HCT116 (cell line): ENCODE results near the gene UNC5C. TPM values are rescaled to one million over a fixed set of nuclear protein-coding genes. Genes with fewer than 3 reads are reported as not detected.

Experiments
- ATAC-seq: fragments of 200-7000 bp; cut with Tn5 transposase; 2 replicates; pipeline ENCODE4 v1.9.1; 2020; ENCODE audit warnings: mild to moderate bottlenecking, moderate library complexity
- BruUV-seq: library from RNA; stranded (reverse); fragments of 400-500 nt; replicated peaks from 2 replicates; lab custom pipeline; 2021; lab: Mats Ljungman, UMichigan
- CTCF ChIA-PET: fragments of 300-600 bp; sonication (Branson Sonifier 250); formaldehyde crosslinking; loops from one replicate; lab custom pipeline; 2021; ENCODE audit warnings: antibody characterized with exemption; lab: Charles Lee
- POLR2A ChIA-PET: fragments of 300-600, 350-600 bp; sonication (Branson Sonifier 250); formaldehyde crosslinking; loops from one replicate; lab custom pipeline; 2021; ENCODE audit warnings: antibody characterized with exemption; lab: Charles Lee
- RAD21 ChIA-PET, 2 experiments: fragments of 300-600 bp; sonication (Branson Sonifier 250); formaldehyde crosslinking; loops; one replicate each; lab custom pipeline; 2023; ENCODE audit warnings: low total read pairs in 2 of 2; ENCODE audit not compliant: uncharacterized antibody in 2 of 2, unreplicated experiment in 2 of 2, low non-redundant PET in 1 of 2; lab: Charles Lee
- DNase-seq: peaks from one replicate; pipeline ENCODE4 v3.0.0-alpha.2; 2010; ENCODE audit warnings: low read depth, low spot score
- H2AFZ ChIP-seq: fragments of 200-600 bp; shearing (Covaris generic), sonication (generic); 2 replicates; pipeline ENCODE4 v1.6.1; 2017; ENCODE audit warnings: low read depth, mixed run types, mixed read lengths, antibody characterized with exemption, low read length; ENCODE audit not compliant: poor library complexity, severe bottlenecking
- H3K27ac ChIP-seq: 2 replicates; pipeline ENCODE4 v1.5.1; 2012; ENCODE audit warnings: low read depth, low read length
- H3K27me3 ChIP-seq: fragments of 200-600 bp; sonication (generic); 2 replicates; pipeline ENCODE4 v1.6.1; 2016; ENCODE audit warnings: mixed run types, low read length, mixed read lengths; ENCODE audit not compliant: insufficient read depth
- H3K36me3 ChIP-seq, 2 experiments: fragments of 200-500 bp in 1 of 2; fragments of 200-600 bp in 1 of 2; sonication (Bioruptor generic) in 1 of 2; sonication (generic) in 1 of 2; 2 replicates each; pipeline versions ENCODE4 v1.5.1 to v1.6.1; 2014 to 2016; ENCODE audit warnings: low read length in 2 of 2, inconsistent platforms in 1 of 2, mixed read lengths in 1 of 2, mixed run types in 1 of 2; ENCODE audit not compliant: insufficient read depth in 2 of 2, control insufficient read depth in 1 of 2
- H3K4me1 ChIP-seq, 2 experiments: fragments of 200-600 bp in 1 of 2; sonication (generic) in 1 of 2; 2 replicates each; pipeline versions ENCODE4 v1.5.1 to v1.6.1; 2012 to 2017; ENCODE audit warnings: low read length in 2 of 2, inconsistent platforms in 1 of 2, mild to moderate bottlenecking in 1 of 2, mixed read lengths in 1 of 2, mixed run types in 1 of 2, moderate library complexity in 1 of 2; ENCODE audit not compliant: insufficient read depth in 2 of 2, control insufficient read depth in 1 of 2
- H3K4me2 ChIP-seq: fragments of 200-600 bp; sonication (generic); 2 replicates; pipeline ENCODE4 v1.6.1; 2017; ENCODE audit warnings: mixed run types, low read length, mixed read lengths
- H3K4me3 ChIP-seq, 2 experiments: fragments of 200-600 bp in 1 of 2; sonication (generic) in 1 of 2; replicated peaks in 1 of 2; 2 replicates each; pipeline ENCODE4 v1.5.1; 2011 to 2016; ENCODE audit warnings: low read length in 2 of 2, control low read depth in 1 of 2, low read depth in 1 of 2, mild to moderate bottlenecking in 1 of 2, mixed read lengths in 1 of 2, mixed run types in 1 of 2
- H3K79me2 ChIP-seq: fragments of 200-600 bp; sonication (generic); 2 replicates; pipeline ENCODE4 v1.6.1; 2017; ENCODE audit warnings: mild to moderate bottlenecking, mixed run types, low read length, moderate library complexity, mixed read lengths; ENCODE audit not compliant: insufficient read depth
- H3K9ac ChIP-seq: fragments of 200-600 bp; sonication (generic); 2 replicates; pipeline ENCODE4 v1.6.1; 2016; ENCODE audit warnings: low read length, mixed read lengths
- H3K9me2 ChIP-seq: fragments of 200-600 bp; sonication (generic), shearing (Covaris generic); 2 replicates; pipeline ENCODE4 v1.6.1; 2017; ENCODE audit warnings: mixed run types, mild to moderate bottlenecking, moderate library complexity; ENCODE audit not compliant: insufficient read depth
- H3K9me3 ChIP-seq, 2 experiments: fragments of 200-500 bp in 1 of 2; fragments of 200-600 bp in 1 of 2; sonication (Bioruptor generic) in 1 of 2; sonication (generic) in 1 of 2; 2 replicates each; pipeline ENCODE4 v1.6.1; 2014 to 2017; ENCODE audit warnings: low read length in 2 of 2, mixed read lengths in 2 of 2, inconsistent platforms in 1 of 2, low read depth in 1 of 2, mild to moderate bottlenecking in 1 of 2, mixed run types in 1 of 2, moderate library complexity in 1 of 2; ENCODE audit not compliant: control insufficient read depth in 1 of 2, insufficient read depth in 1 of 2
- H4K20me1 ChIP-seq: fragments of 200-600 bp; sonication (generic), shearing (Covaris generic); 2 replicates; pipeline ENCODE4 v1.6.1; 2017; ENCODE audit warnings: mixed run types, mild to moderate bottlenecking, moderate library complexity; ENCODE audit not compliant: insufficient read depth
- ATF3 ChIP-seq: IDR thresholded peaks from 2 replicates; pipeline ENCODE4 v1.6.1; 2012
- CBX3 ChIP-seq: IDR thresholded peaks from 2 replicates; pipeline ENCODE4 v1.6.1; 2012; ENCODE audit warnings: low read depth
- CEBPB ChIP-seq: IDR thresholded peaks from 2 replicates; pipeline ENCODE4 v1.6.1; 2012; ENCODE audit warnings: low read depth
- EGR1 ChIP-seq: IDR thresholded peaks from 2 replicates; pipeline ENCODE4 v1.6.1; 2012; ENCODE audit warnings: low read depth
- EZH2 ChIP-seq: fragments of 200-600 bp; sonication (generic); IDR thresholded peaks from 2 replicates; pipeline ENCODE4 v1.6.1; 2017; ENCODE audit warnings: antibody characterized with exemption, mixed run types
- EZH2phosphoT487 ChIP-seq: fragments of 200-600 bp; IDR thresholded peaks from 2 replicates; pipeline ENCODE4 v1.6.1; 2018; ENCODE audit warnings: antibody characterized with exemption, borderline replicate concordance
- JUND ChIP-seq: IDR thresholded peaks from 2 replicates; pipeline ENCODE4 v1.6.1; 2012
- POLR2A ChIP-seq: IDR thresholded peaks from 2 replicates; pipeline ENCODE4 v1.7.0; 2011; ENCODE audit warnings: borderline replicate concordance; ENCODE audit not compliant: insufficient read depth, insufficient read length; ENCODE audit errors: extremely low read depth
- POLR2AphosphoS5 ChIP-seq: IDR thresholded peaks from 2 replicates; pipeline ENCODE4 v1.6.1; 2011; ENCODE audit warnings: mild to moderate bottlenecking, low read depth, low read length, moderate library complexity
- RAD21 ChIP-seq: IDR thresholded peaks from 2 replicates; pipeline ENCODE4 v1.6.1; 2012; ENCODE audit warnings: low read depth, mild to moderate bottlenecking
- SIN3A ChIP-seq: IDR thresholded peaks from 2 replicates; pipeline ENCODE4 v1.6.1; 2012; ENCODE audit warnings: low read depth
- SRF ChIP-seq: IDR thresholded peaks from 2 replicates; pipeline ENCODE4 v1.6.1; 2012; ENCODE audit warnings: low read depth
- TCF7L2 ChIP-seq: IDR thresholded peaks from 2 replicates; pipeline ENCODE4 v1.7.0; 2011; ENCODE audit warnings: borderline replicate concordance, inconsistent platforms; ENCODE audit not compliant: insufficient read depth, insufficient read length; ENCODE audit errors: extremely low read depth
- YY1 ChIP-seq: IDR thresholded peaks from 2 replicates; pipeline ENCODE4 v1.6.1; 2011; ENCODE audit warnings: low read length, low read depth, moderate library complexity, mild to moderate bottlenecking; ENCODE audit not compliant: insufficient replicate concordance; ENCODE audit errors: extremely low read depth
- ZFX ChIP-seq: fragments of 450-650 bp; IDR thresholded peaks from 2 replicates; pipeline ENCODE4 v1.6.1; 2017
- ZNF274 ChIP-seq: fragments of 200-500 bp; sonication (Bioruptor generic); IDR thresholded peaks from 2 replicates; pipeline ENCODE4 v1.6.1; 2014; ENCODE audit warnings: mild to moderate bottlenecking, low read depth, low read length, inconsistent platforms
- intact Hi-C: fragments of 100-400 bp; cut with micrococcal nuclease; formaldehyde crosslinking; loops from 2 replicates; pipeline ENCODE4 v1.10.0; 2022
- total RNA-seq: library from RNA; stranded (reverse); gene quantifications from one replicate; pipeline ENCODE4 v1.2.1, GENCODE V29; 2021; ENCODE audit not compliant: unreplicated experiment
- TF ChIP-seq, protein P1 (sequence below): IDR thresholded peaks from 2 replicates; pipeline ENCODE4 v1.6.1; 2011; ENCODE audit warnings: mild to moderate bottlenecking, low read length, moderate library complexity; ENCODE audit not compliant: insufficient replicate concordance; ENCODE audit errors: extremely low read depth
- TF ChIP-seq, protein P2 (sequence below): IDR thresholded peaks from 2 replicates; pipeline ENCODE4 v1.6.1; 2012
- TF ChIP-seq, protein P3 (sequence below): IDR thresholded peaks from 2 replicates; pipeline ENCODE4 v1.6.1; 2012; ENCODE audit warnings: low read depth

UNC5C gene
- total RNA-seq, 1 experiment from 2014 or later = not detected

- ChIA-PET CTCF (no interaction called here), POLR2A (no interaction called here), RAD21 (no interaction called here)
- H4K20me1 ChIP-seq = no peaks in the 10 kb centered on the region
- H3K36me3 ChIP-seq = no peaks in the 10 kb centered on the region
- DNase-seq (no peak), ATAC-seq (no peak)
- no TSS peak for BruUV-seq
- H3K9me3 ChIP-seq = no peaks in the 10 kb centered on the region
- H3K27me3 ChIP-seq = no peaks in the 10 kb centered on the region
- no peak overlapping the region for H3K9ac ChIP-seq
- H3K27ac ChIP-seq = no peak overlapping the region
- no peaks in the 10 kb centered on the region for H3K9me2 ChIP-seq
- intact Hi-C loops = no loop called here
- no peak overlapping the region for H2AFZ ChIP-seq
- no peaks in the 10 kb centered on the region for H3K79me2 ChIP-seq
- H3K4me3 ChIP-seq = no peak overlapping the region
- TF ChIP-seq CBX3 (no peak), EGR1 (no peak), EZH2 (no peak), ZFX (no peak), JUND (no peak), EZH2phosphoT487 (no peak), TCF7L2 (no peak), SIN3A (no peak), YY1 (no peak), POLR2A (no peak), ATF3 (no peak), POLR2AphosphoS5 (no peak), SRF (no peak), ZNF274 (no peak), CEBPB (no peak), RAD21 (no peak)
- TF ChIP-seq, protein P1, sequence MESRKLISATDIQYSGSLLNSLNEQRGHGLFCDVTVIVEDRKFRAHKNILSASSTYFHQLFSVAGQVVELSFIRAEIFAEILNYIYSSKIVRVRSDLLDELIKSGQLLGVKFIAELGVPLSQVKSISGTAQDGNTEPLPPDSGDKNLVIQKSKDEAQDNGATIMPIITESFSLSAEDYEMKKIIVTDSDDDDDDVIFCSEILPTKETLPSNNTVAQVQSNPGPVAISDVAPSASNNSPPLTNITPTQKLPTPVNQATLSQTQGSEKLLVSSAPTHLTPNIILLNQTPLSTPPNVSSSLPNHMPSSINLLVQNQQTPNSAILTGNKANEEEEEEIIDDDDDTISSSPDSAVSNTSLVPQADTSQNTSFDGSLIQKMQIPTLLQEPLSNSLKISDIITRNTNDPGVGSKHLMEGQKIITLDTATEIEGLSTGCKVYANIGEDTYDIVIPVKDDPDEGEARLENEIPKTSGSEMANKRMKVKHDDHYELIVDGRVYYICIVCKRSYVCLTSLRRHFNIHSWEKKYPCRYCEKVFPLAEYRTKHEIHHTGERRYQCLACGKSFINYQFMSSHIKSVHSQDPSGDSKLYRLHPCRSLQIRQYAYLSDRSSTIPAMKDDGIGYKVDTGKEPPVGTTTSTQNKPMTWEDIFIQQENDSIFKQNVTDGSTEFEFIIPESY = no peak
- TF ChIP-seq, protein P2, sequence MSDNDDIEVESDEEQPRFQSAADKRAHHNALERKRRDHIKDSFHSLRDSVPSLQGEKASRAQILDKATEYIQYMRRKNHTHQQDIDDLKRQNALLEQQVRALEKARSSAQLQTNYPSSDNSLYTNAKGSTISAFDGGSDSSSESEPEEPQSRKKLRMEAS = no peak
- TF ChIP-seq, protein P3, sequence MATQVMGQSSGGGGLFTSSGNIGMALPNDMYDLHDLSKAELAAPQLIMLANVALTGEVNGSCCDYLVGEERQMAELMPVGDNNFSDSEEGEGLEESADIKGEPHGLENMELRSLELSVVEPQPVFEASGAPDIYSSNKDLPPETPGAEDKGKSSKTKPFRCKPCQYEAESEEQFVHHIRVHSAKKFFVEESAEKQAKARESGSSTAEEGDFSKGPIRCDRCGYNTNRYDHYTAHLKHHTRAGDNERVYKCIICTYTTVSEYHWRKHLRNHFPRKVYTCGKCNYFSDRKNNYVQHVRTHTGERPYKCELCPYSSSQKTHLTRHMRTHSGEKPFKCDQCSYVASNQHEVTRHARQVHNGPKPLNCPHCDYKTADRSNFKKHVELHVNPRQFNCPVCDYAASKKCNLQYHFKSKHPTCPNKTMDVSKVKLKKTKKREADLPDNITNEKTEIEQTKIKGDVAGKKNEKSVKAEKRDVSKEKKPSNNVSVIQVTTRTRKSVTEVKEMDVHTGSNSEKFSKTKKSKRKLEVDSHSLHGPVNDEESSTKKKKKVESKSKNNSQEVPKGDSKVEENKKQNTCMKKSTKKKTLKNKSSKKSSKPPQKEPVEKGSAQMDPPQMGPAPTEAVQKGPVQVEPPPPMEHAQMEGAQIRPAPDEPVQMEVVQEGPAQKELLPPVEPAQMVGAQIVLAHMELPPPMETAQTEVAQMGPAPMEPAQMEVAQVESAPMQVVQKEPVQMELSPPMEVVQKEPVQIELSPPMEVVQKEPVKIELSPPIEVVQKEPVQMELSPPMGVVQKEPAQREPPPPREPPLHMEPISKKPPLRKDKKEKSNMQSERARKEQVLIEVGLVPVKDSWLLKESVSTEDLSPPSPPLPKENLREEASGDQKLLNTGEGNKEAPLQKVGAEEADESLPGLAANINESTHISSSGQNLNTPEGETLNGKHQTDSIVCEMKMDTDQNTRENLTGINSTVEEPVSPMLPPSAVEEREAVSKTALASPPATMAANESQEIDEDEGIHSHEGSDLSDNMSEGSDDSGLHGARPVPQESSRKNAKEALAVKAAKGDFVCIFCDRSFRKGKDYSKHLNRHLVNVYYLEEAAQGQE = no peak
- TF ChIP-seq, all 23 proteins: peak for 0
- Histone ChIP-seq H3K4me2 (peak overlapping the region; percentile 20; the same call in 1 of the 2 replicates), H3K4me1 (peaks cover 3 to 12% of the 10 kb centered on the region in 2 experiments; a peak in 2 of 4 replicates)
Observed at GRCh38 chr4:95409750-95410149, 139.0 kb downstream of the UNC5C start.
